OCI-M1 (cell line): ENCODE data around the gene MLX.
"Not testable (repeated sequence)": the region's sequence is repeated elsewhere in the genome, so short reads cannot be mapped to it uniquely, and the experiment has no call there.

ENCODE experiments used
- DNase-seq: peaks from one replicate; lab custom pipeline; 2025; lab: John Stamatoyannopoulos, UW

Gene MLX

GRCh38 chr17:42536372-42537155 lies 30.3 kb upstream of the MLX start:
- peak; percentile 85 for DNase-seq

GRCh38 chr17:42537156-42537805 lies 29.6 kb upstream of the MLX start:
- no peak for DNase-seq

- DNase-seq: no peak
These were observed 29.0 kb upstream of the MLX start for GRCh38 chr17:42537826-42538451.

- no peak for DNase-seq
These were observed 28.4 kb upstream of the MLX start for GRCh38 chr17:42538482-42538881.

- DNase-seq: not testable (repeated sequence)
These were observed 26.3 kb upstream of the MLX start for GRCh38 chr17:42540558-42540957.

- DNase-seq: no peak
These were observed 25.7 kb upstream of the MLX start for GRCh38 chr17:42541041-42541833.

- no peak for DNase-seq
These were observed 23.5 kb upstream of the MLX start for GRCh38 chr17:42543190-42544079.

- DNase-seq: no peak
These were observed 22.0 kb upstream of the MLX start for GRCh38 chr17:42544874-42545283.

- DNase-seq: not testable (repeated sequence)
These were observed 21.0 kb upstream of the MLX start for GRCh38 chr17:42545755-42546505.

GRCh38 chr17:42547001-42547461 lies 19.9 kb upstream of the MLX start:
- DNase-seq: no peak

GRCh38 chr17:42547698-42548069 lies 19.2 kb upstream of the MLX start:
- DNase-seq: no peak

GRCh38 chr17:42548070-42548837 lies 18.6 kb upstream of the MLX start:
- no peak for DNase-seq

GRCh38 chr17:42548993-42549755 lies 17.7 kb upstream of the MLX start:
- no peak for DNase-seq

GRCh38 chr17:42552736-42553135 lies 14.2 kb upstream of the MLX start, which contains the start of gene HSD17B1:
Gene HSD17B1 (plus strand): TSS chr17:42552923. CDS start chr17:42552934, 11 bp downstream.
- DNase-seq: not testable (repeated sequence)

- DNase-seq: no peak
These were observed 13.6 kb upstream of the MLX start for GRCh38 chr17:42553161-42553818.

- DNase-seq: no peak
These were observed 13.0 kb upstream of the MLX start for GRCh38 chr17:42553866-42554249.

- peak; percentile 89 for DNase-seq
These were observed 12.4 kb upstream of the MLX start for GRCh38 chr17:42554250-42555121.
